ENCODE measurements around the gene ADAMTS17.

DNA sequence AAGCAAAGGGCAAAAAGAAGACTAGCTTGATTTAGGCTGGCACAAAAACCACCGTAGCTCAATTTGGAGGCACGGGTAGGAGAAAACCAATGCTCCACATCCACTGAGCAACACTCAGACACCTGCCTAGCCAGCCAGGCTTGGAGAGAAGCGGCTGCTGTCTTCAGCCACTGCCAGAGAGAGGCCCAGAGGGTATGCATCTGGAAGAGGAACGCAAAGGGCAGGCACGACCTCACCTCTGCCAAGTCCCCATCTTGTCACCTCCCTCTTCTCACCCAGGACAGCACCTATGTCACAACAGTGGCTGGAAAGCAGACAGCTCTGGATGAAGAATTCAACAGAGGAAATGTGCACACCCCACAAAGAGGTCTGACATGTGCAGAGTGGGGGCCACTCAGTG, 93.5 kb downstream of the ADAMTS17 start:
- no peak for TF ChIP-seq POLR2A (IDR thresholded peaks at IDR 0.05; ENCODE audit: extremely low read depth, insufficient read length)
- TF ChIP-seq, protein P1, sequence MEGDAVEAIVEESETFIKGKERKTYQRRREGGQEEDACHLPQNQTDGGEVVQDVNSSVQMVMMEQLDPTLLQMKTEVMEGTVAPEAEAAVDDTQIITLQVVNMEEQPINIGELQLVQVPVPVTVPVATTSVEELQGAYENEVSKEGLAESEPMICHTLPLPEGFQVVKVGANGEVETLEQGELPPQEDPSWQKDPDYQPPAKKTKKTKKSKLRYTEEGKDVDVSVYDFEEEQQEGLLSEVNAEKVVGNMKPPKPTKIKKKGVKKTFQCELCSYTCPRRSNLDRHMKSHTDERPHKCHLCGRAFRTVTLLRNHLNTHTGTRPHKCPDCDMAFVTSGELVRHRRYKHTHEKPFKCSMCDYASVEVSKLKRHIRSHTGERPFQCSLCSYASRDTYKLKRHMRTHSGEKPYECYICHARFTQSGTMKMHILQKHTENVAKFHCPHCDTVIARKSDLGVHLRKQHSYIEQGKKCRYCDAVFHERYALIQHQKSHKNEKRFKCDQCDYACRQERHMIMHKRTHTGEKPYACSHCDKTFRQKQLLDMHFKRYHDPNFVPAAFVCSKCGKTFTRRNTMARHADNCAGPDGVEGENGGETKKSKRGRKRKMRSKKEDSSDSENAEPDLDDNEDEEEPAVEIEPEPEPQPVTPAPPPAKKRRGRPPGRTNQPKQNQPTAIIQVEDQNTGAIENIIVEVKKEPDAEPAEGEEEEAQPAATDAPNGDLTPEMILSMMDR (IDR thresholded peaks at IDR 0.05; ENCODE audit: low read depth, low read length) = no peak
- TF ChIP-seq, protein P2, sequence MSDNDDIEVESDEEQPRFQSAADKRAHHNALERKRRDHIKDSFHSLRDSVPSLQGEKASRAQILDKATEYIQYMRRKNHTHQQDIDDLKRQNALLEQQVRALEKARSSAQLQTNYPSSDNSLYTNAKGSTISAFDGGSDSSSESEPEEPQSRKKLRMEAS (IDR thresholded peaks at IDR 0.05; ENCODE audit: low read depth, low read length) = no peak
